H9 (cell line): ENCODE measurements around the gene WDR20. TPM values are rescaled to one million over a fixed set of nuclear protein-coding genes. Genes with fewer than 3 reads are reported as not detected.

Experiments
- DNase-seq: peaks from one replicate; pipeline ENCODE4 v3.0.0-alpha.2; 2017
- H2AFZ ChIP-seq: one replicate; pipeline ENCODE4 v1.6.1; 2013; ENCODE audit warnings: mild to moderate bottlenecking, low read length, control low read depth, moderate library complexity
- H2AK5ac ChIP-seq: 2 replicates; pipeline ENCODE4 v1.6.1; 2013; ENCODE audit warnings: low read length, control low read depth, mixed read lengths; ENCODE audit not compliant: insufficient read length
- H2BK120ac ChIP-seq: one replicate; pipeline ENCODE4 v1.6.1; 2013; ENCODE audit warnings: low read depth, mild to moderate bottlenecking, low read length, control low read depth, inconsistent platforms; ENCODE audit not compliant: poor library complexity, severe bottlenecking
- H2BK12ac ChIP-seq: 2 replicates; pipeline ENCODE4 v1.6.1; 2013; ENCODE audit warnings: low read length, control low read depth, mixed read lengths, low read depth; ENCODE audit not compliant: insufficient read length
- H2BK15ac ChIP-seq: 2 replicates; pipeline ENCODE4 v1.6.1; 2013; ENCODE audit warnings: low read depth, low read length, control low read depth
- H2BK20ac ChIP-seq: one replicate; pipeline ENCODE4 v1.6.1; 2013; ENCODE audit warnings: low read depth, mild to moderate bottlenecking, low read length, control low read depth, inconsistent platforms; ENCODE audit not compliant: poor library complexity, severe bottlenecking
- H2BK5ac ChIP-seq: 2 replicates; pipeline ENCODE4 v1.6.1; 2013; ENCODE audit warnings: low read length, control low read depth, mixed read lengths; ENCODE audit not compliant: insufficient read length
- H3K14ac ChIP-seq: 2 replicates; pipeline ENCODE4 v1.6.1; 2013; ENCODE audit warnings: low read length, control low read depth; ENCODE audit not compliant: insufficient read depth
- H3K18ac ChIP-seq: 2 replicates; pipeline ENCODE4 v1.6.1; 2013; ENCODE audit warnings: low read depth, mild to moderate bottlenecking, mixed read lengths, low read length, control low read depth; ENCODE audit not compliant: insufficient read length
- H3K23ac ChIP-seq: 2 replicates; pipeline ENCODE4 v1.6.1; 2013; ENCODE audit warnings: low read length, control low read depth, mixed read lengths, low read depth; ENCODE audit not compliant: insufficient read length
- H3K23me2 ChIP-seq: 2 replicates; pipeline ENCODE4 v1.6.1; 2013; ENCODE audit warnings: low read depth, mild to moderate bottlenecking, mixed read lengths, low read length, control low read depth; ENCODE audit not compliant: insufficient read length, poor library complexity, severe bottlenecking
- H3K27ac ChIP-seq: 2 replicates; pipeline ENCODE4 v1.5.1; 2013; ENCODE audit warnings: low read length, control low read depth, mixed read lengths, low read depth; ENCODE audit not compliant: insufficient read length
- H3K27me3 ChIP-seq: 2 replicates; pipeline ENCODE4 v1.6.1; 2013; ENCODE audit warnings: low read length, control low read depth, inconsistent platforms; ENCODE audit not compliant: insufficient read depth
- H3K4ac ChIP-seq: 2 replicates; pipeline ENCODE4 v1.6.1; 2013; ENCODE audit warnings: low read depth, mild to moderate bottlenecking, control low read depth, inconsistent platforms, low read length, moderate library complexity
- H3K4me1 ChIP-seq: 2 replicates; pipeline ENCODE4 v1.6.1; 2013; ENCODE audit warnings: low read length, control low read depth, inconsistent platforms; ENCODE audit not compliant: insufficient read depth
- H3K4me2 ChIP-seq: 2 replicates; pipeline ENCODE4 v1.6.1; 2013; ENCODE audit warnings: low read length, control low read depth, mixed read lengths; ENCODE audit not compliant: insufficient read length, insufficient read depth
- H3K56ac ChIP-seq: 2 replicates; pipeline ENCODE4 v1.6.1; 2013; ENCODE audit warnings: low read depth, mild to moderate bottlenecking, mixed read lengths, low read length, control low read depth; ENCODE audit not compliant: insufficient read length
- H3K79me1 ChIP-seq: 2 replicates; pipeline ENCODE4 v1.6.1; 2013; ENCODE audit warnings: low read depth, mild to moderate bottlenecking, moderate library complexity, low read length, control low read depth, inconsistent platforms; ENCODE audit not compliant: insufficient read depth, poor library complexity, severe bottlenecking
- H3K79me2 ChIP-seq: 2 replicates; pipeline ENCODE4 v1.6.1; 2013; ENCODE audit warnings: low read length, control low read depth, inconsistent platforms; ENCODE audit not compliant: insufficient read depth
- H3K9ac ChIP-seq: 2 replicates; pipeline ENCODE4 v1.6.1; 2013; ENCODE audit warnings: low read length, control low read depth, mixed read lengths; ENCODE audit not compliant: insufficient read length; ENCODE audit errors: extremely low read depth
- H3K9me3 ChIP-seq: one replicate; pipeline ENCODE4 v1.6.1; 2013; ENCODE audit warnings: low read depth, low read length, inconsistent platforms; ENCODE audit not compliant: control insufficient read depth
- H3T11ph ChIP-seq: one replicate; pipeline ENCODE4 v1.6.1; 2013; ENCODE audit warnings: mild to moderate bottlenecking, low read length, control low read depth, inconsistent platforms
- H4K20me1 ChIP-seq: one replicate; pipeline ENCODE4 v1.6.1; 2013; ENCODE audit not compliant: control insufficient read depth, insufficient read length, insufficient read depth
- H4K5ac ChIP-seq: 2 replicates; pipeline ENCODE4 v1.6.1; 2013; ENCODE audit warnings: low read depth, mild to moderate bottlenecking, mixed read lengths, low read length, control low read depth; ENCODE audit not compliant: insufficient read length
- H4K8ac ChIP-seq: replicated peaks from 2 replicates; pipeline ENCODE4 v1.6.1; 2013; ENCODE audit warnings: low read length, control low read depth, mixed read lengths, low read depth; ENCODE audit not compliant: insufficient read length
- H4K91ac ChIP-seq: 2 replicates; pipeline ENCODE4 v1.6.1; 2013; ENCODE audit warnings: low read depth, mild to moderate bottlenecking, moderate library complexity, mixed read lengths, low read length, control low read depth; ENCODE audit not compliant: insufficient read length
- H3K27ac Mint-ChIP-seq, 3 experiments: 2 replicates in 2 of 3; 3 replicates in 1 of 3; pipeline ENCODE4 v1.8.0; 2020 to 2021; ENCODE audit warnings: mixed read lengths in 3 of 3, mild to moderate bottlenecking in 1 of 3, moderate library complexity in 1 of 3
- H3K27me3 Mint-ChIP-seq: 2 replicates; pipeline ENCODE4 v1.8.0; 2021; ENCODE audit warnings: low read depth, mild to moderate bottlenecking, moderate library complexity, mixed read lengths
- H3K36me3 Mint-ChIP-seq, 3 experiments: 2 replicates in 2 of 3; 3 replicates in 1 of 3; pipeline ENCODE4 v1.8.0; 2020 to 2021; ENCODE audit warnings: low read depth in 3 of 3, mixed read lengths in 3 of 3; ENCODE audit not compliant: insufficient read depth in 1 of 3
- H3K4me1 Mint-ChIP-seq, 2 experiments: 2 replicates each; pipeline ENCODE4 v1.8.0; 2020; ENCODE audit warnings: mixed read lengths in 2 of 2
- H3K4me3 Mint-ChIP-seq, 2 experiments: 2 replicates in 1 of 2; 3 replicates in 1 of 2; pipeline ENCODE4 v1.8.0; 2020 to 2021; ENCODE audit warnings: mild to moderate bottlenecking in 2 of 2, mixed read lengths in 2 of 2, moderate library complexity in 1 of 2
- H3K9me3 Mint-ChIP-seq, 2 experiments: 2 replicates in 1 of 2; 3 replicates in 1 of 2; pipeline ENCODE4 v1.8.0; 2020; ENCODE audit warnings: mild to moderate bottlenecking in 2 of 2, mixed read lengths in 2 of 2, moderate library complexity in 1 of 2
- WGBS: extraction: QIAGEN DNeasy Blood & Tissue Kit; methylation state at CpG from one replicate; pipeline ENCODE4 v1.1.7; 2013; ENCODE audit warnings: missing lambda C conversion rate, low lambda C conversion rate, mixed read lengths; ENCODE audit not compliant: insufficient read length; ENCODE audit errors: extremely low coverage; 5-methylcytosine and 5-hydroxymethylcytosine counted together
- total RNA-seq: library from RNA; stranded (reverse); gene quantifications from 2 replicates; pipeline ENCODE4 v1.2.1, GENCODE V29; 2021
- TF ChIP-seq, protein P1 (sequence below): fragments of 200-600 bp; sonication (generic); conservative IDR thresholded peaks from 3 replicates; pipeline ENCODE4 v1.8.0; 2021; ENCODE audit warnings: antibody characterized with exemption, mild to moderate bottlenecking

WDR20 gene
- total RNA-seq, 1 experiment from 2014 or later: 31.6 TPM

- H3K4me3 Mint-ChIP-seq: no peak overlapping the region
- H3K4me2 ChIP-seq: no peak overlapping the region
These were observed 43.4 kb downstream of the WDR20 start for GRCh38 chr14:102182936-102183619.

More at GRCh38 chr14:102182936-102183619, 43.4 kb downstream of the WDR20 start:
- H2BK20ac ChIP-seq: no peak overlapping the region
- no peak overlapping the region for H3T11ph ChIP-seq
- Mint-ChIP-seq H3K9me3 (no peaks in the 10 kb centered on the region), H3K36me3 (no peaks in the 10 kb centered on the region), H3K4me1 (peaks cover 33 to 35% of the 10 kb centered on the region in 2 experiments), H3K27ac (peak overlapping the region in 1 of 3 experiments; percentile 23; a peak in 1 of 7 replicates), H3K27me3 (no peaks in the 10 kb centered on the region; the same call in 1 of the 2 replicates)
- no peak overlapping the region for H4K8ac ChIP-seq
- H3K4me1 ChIP-seq: no peaks in the 10 kb centered on the region; the same call in 1 of the 2 replicates
- H2BK12ac ChIP-seq: no peak overlapping the region
- no peaks in the 10 kb centered on the region for H3K23me2 ChIP-seq
- no peak overlapping the region for H3K23ac ChIP-seq
- H3K9me3 ChIP-seq: no peaks in the 10 kb centered on the region
- no peak overlapping the region for H2BK15ac ChIP-seq
- H3K79me2 ChIP-seq: peaks cover 12% of the 10 kb centered on the region; the same call in 1 of the 2 replicates
- H2AFZ ChIP-seq: no peak overlapping the region
- no peak overlapping the region for H3K18ac ChIP-seq
- no peak overlapping the region for H3K27ac ChIP-seq
- no peaks in the 10 kb centered on the region for H3K27me3 ChIP-seq
- no CpG with 5 or more reads among the region's 9 CpGs for WGBS
- H2AK5ac ChIP-seq: no peak overlapping the region
- TF ChIP-seq, protein P1, sequence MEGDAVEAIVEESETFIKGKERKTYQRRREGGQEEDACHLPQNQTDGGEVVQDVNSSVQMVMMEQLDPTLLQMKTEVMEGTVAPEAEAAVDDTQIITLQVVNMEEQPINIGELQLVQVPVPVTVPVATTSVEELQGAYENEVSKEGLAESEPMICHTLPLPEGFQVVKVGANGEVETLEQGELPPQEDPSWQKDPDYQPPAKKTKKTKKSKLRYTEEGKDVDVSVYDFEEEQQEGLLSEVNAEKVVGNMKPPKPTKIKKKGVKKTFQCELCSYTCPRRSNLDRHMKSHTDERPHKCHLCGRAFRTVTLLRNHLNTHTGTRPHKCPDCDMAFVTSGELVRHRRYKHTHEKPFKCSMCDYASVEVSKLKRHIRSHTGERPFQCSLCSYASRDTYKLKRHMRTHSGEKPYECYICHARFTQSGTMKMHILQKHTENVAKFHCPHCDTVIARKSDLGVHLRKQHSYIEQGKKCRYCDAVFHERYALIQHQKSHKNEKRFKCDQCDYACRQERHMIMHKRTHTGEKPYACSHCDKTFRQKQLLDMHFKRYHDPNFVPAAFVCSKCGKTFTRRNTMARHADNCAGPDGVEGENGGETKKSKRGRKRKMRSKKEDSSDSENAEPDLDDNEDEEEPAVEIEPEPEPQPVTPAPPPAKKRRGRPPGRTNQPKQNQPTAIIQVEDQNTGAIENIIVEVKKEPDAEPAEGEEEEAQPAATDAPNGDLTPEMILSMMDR: no peak
- no peak overlapping the region for H2BK120ac ChIP-seq
- H3K9ac ChIP-seq: no peak overlapping the region
- no peak overlapping the region for H3K4ac ChIP-seq
- H3K14ac ChIP-seq: no peak overlapping the region
- no peak overlapping the region for H2BK5ac ChIP-seq
- no peak overlapping the region for H4K5ac ChIP-seq
- no peak overlapping the region for H3K56ac ChIP-seq
- H4K91ac ChIP-seq: no peak overlapping the region
- H3K79me1 ChIP-seq: peaks cover 11% of the 10 kb centered on the region
- DNase-seq: no peak
- no peaks in the 10 kb centered on the region for H4K20me1 ChIP-seq
